CD4-positive, alpha-beta T cell (primary cell): Measurements from ENCODE around the gene OR5K3. TPM values are rescaled to one million over a fixed set of nuclear protein-coding genes. Genes with fewer than 3 reads are reported as not detected.

Experiments
- ATAC-seq: fragments of 200-7000 bp; cut with Tn5 transposase; one replicate; pipeline ENCODE4 v1.10.0; 2022; ENCODE audit warnings: mild to moderate bottlenecking; ENCODE audit not compliant: poor library complexity
- CTCF ChIA-PET: fragments of 350-600 bp; sonication (Branson Sonifier 250); formaldehyde crosslinking; loops from one replicate; lab custom pipeline; 2021; ENCODE audit warnings: antibody characterized with exemption, inconsistent platforms; lab: Charles Lee
- POLR2A ChIA-PET: fragments of 350-600 bp; sonication (Branson Sonifier 250); formaldehyde crosslinking; loops from one replicate; lab custom pipeline; 2021; ENCODE audit warnings: antibody characterized with exemption, inconsistent platforms; lab: Charles Lee
- DNase-seq, 14 experiments: peaks; one replicate each; pipeline ENCODE4 v3.0.0-alpha.2; 2013 to 2020; ENCODE audit warnings: mixed read lengths in 2 of 14
- H3K27ac ChIP-seq, 2 donors: one replicate each; pipeline versions ENCODE4 v1.5.1 to v1.7.0; 2013; ENCODE audit warnings: low read length in 2 of 2, low read depth in 1 of 2, mild to moderate bottlenecking in 1 of 2
- H3K27me3 ChIP-seq, 2 experiments: 1 replicate in 1 of 2; 2 replicates in 1 of 2; pipeline versions ENCODE4 v1.6.1 to v1.7.0; 2013; ENCODE audit warnings: low read length in 2 of 2, control low read depth in 1 of 2, mild to moderate bottlenecking in 1 of 2, moderate library complexity in 1 of 2; ENCODE audit not compliant: insufficient read depth in 2 of 2, control insufficient read depth in 1 of 2
- H3K36me3 ChIP-seq: one replicate; pipeline ENCODE4 v1.6.1; 2013; ENCODE audit warnings: low read length, control low read depth; ENCODE audit not compliant: insufficient read depth
- H3K4me1 ChIP-seq: one replicate; pipeline ENCODE4 v1.6.1; 2013; ENCODE audit warnings: low read length, control low read depth; ENCODE audit not compliant: insufficient read depth
- H3K4me3 ChIP-seq: one replicate; pipeline ENCODE4 v1.5.1; 2013; ENCODE audit warnings: mild to moderate bottlenecking, low read length, moderate library complexity
- H3K9me3 ChIP-seq, 2 experiments: 1 replicate in 1 of 2; 2 replicates in 1 of 2; pipeline versions ENCODE4 v1.6.1 to v1.7.0; 2013; ENCODE audit warnings: low read length in 2 of 2, mild to moderate bottlenecking in 2 of 2, control low read depth in 1 of 2, moderate library complexity in 1 of 2; ENCODE audit not compliant: control insufficient read depth in 1 of 2, insufficient read depth in 1 of 2
- H3K27ac Mint-ChIP-seq: one replicate; pipeline ENCODE4 v1.8.0; 2020; ENCODE audit warnings: mixed read lengths
- H3K27me3 Mint-ChIP-seq: one replicate; pipeline ENCODE4 v1.8.0; 2021; ENCODE audit warnings: mixed read lengths
- H3K36me3 Mint-ChIP-seq: one replicate; pipeline ENCODE4 v1.8.0; 2021; ENCODE audit warnings: low read depth, mixed read lengths
- H3K4me1 Mint-ChIP-seq: one replicate; pipeline ENCODE4 v1.8.0; 2021; ENCODE audit warnings: low read depth, mixed read lengths
- H3K4me3 Mint-ChIP-seq: one replicate; pipeline ENCODE4 v1.8.0; 2020; ENCODE audit warnings: mild to moderate bottlenecking, mixed read lengths
- H3K9me3 Mint-ChIP-seq: one replicate; pipeline ENCODE4 v1.8.0; 2020; ENCODE audit warnings: mixed read lengths
- intact Hi-C, 2 experiments: fragments of 100-400 bp; cut with DNase I in 1 of 2; cut with micrococcal nuclease in 1 of 2; formaldehyde crosslinking; loops; one replicate each; pipeline versions ENCODE4 v1.15.1 to v1.9.0; 2023 to 2025; cut with DNase I, micrococcal nuclease
- total RNA-seq, 174 experiments: library from RNA in 2 of 174; stranded (reverse) in 2 of 174; gene quantifications; one replicate each; pipeline ENCODE4 v1.2.3 and lab custom pipeline; 2021 to 2026
- TF ChIP-seq, protein P1 (sequence below): fragments of 200-600 bp; IDR thresholded peaks from one replicate; pipeline ENCODE4 v1.8.0; 2022; ENCODE audit warnings: antibody characterized with exemption, mild to moderate bottlenecking

The OR5K3 gene
- total RNA-seq, 2 experiments from 2014 or later = not detected

DNA sequence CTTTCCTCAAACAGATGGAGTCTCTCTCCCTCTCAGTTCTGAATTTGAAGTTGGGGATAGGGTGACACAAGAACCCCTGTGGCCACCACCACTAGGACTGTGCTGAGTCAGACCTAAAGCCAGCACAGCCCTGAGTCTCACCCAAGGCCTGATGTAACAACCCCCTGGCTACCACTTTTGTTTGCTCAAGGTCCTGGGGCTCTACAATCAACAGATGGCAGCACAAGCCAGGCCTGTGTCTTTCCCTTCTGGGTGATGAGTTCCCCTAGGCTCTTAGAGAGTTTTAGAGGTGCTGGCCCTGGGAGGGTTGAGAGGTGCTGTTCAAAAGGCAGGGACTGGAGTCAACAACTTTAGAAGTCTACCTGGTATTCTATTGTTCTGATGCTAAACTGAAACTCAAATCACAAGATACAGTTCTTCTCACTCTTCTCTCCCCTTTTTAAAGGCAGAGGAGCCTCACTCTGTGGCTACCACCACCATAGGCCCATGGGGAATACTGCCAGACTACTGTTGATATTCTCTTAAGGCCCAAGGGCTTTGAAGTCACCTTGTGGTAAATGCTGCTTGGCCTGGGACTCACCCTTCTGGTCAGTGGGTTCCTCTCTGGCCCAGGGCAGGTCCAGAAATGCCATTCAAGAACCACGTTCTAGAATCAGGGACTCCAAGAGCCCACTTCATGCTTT is 30.3 kb upstream of the OR5K3 start:
- H3K27me3 Mint-ChIP-seq = no peaks in the 10 kb centered on the region
- H3K4me3 Mint-ChIP-seq = no peak overlapping the region
- ChIA-PET POLR2A (no interaction called here), CTCF (no interaction called here)
- peaks cover 0 to 21% of the 10 kb centered on the region in 2 experiments for H3K9me3 ChIP-seq
- peak in 4 of 14 experiments; percentile 6 to 24 (median 11) for DNase-seq
- ATAC-seq = no peak
- TF ChIP-seq, protein P1, sequence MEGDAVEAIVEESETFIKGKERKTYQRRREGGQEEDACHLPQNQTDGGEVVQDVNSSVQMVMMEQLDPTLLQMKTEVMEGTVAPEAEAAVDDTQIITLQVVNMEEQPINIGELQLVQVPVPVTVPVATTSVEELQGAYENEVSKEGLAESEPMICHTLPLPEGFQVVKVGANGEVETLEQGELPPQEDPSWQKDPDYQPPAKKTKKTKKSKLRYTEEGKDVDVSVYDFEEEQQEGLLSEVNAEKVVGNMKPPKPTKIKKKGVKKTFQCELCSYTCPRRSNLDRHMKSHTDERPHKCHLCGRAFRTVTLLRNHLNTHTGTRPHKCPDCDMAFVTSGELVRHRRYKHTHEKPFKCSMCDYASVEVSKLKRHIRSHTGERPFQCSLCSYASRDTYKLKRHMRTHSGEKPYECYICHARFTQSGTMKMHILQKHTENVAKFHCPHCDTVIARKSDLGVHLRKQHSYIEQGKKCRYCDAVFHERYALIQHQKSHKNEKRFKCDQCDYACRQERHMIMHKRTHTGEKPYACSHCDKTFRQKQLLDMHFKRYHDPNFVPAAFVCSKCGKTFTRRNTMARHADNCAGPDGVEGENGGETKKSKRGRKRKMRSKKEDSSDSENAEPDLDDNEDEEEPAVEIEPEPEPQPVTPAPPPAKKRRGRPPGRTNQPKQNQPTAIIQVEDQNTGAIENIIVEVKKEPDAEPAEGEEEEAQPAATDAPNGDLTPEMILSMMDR = no peak
- intact Hi-C loops = no loop called here
- H3K36me3 Mint-ChIP-seq = no peaks in the 10 kb centered on the region
- no peaks in the 10 kb centered on the region for H3K36me3 ChIP-seq
- no peaks in the 10 kb centered on the region for H3K4me1 ChIP-seq
- no peak overlapping the region for H3K27ac ChIP-seq
- H3K27me3 ChIP-seq = no peaks in the 10 kb centered on the region
- no peak overlapping the region for H3K27ac Mint-ChIP-seq
- H3K4me3 ChIP-seq = no peak overlapping the region
- H3K9me3 Mint-ChIP-seq = peaks cover 15% of the 10 kb centered on the region
- no peaks in the 10 kb centered on the region for H3K4me1 Mint-ChIP-seq

- no peak for ATAC-seq
- Histone ChIP-seq H3K27me3 (no peaks in the 10 kb centered on the region), H3K27ac (no peak overlapping the region), H3K4me3 (no peak overlapping the region), H3K4me1 (no peaks in the 10 kb centered on the region), H3K36me3 (no peaks in the 10 kb centered on the region), H3K9me3 (peaks cover 0 to 21% of the 10 kb centered on the region in 2 experiments)
- TF ChIP-seq, protein P1 = no peak
- peaks cover 15% of the 10 kb centered on the region for H3K9me3 Mint-ChIP-seq
- no peaks in the 10 kb centered on the region for H3K4me1 Mint-ChIP-seq
- no peak overlapping the region for H3K27ac Mint-ChIP-seq
- intact Hi-C loops = no loop called here
- no peaks in the 10 kb centered on the region for H3K27me3 Mint-ChIP-seq
- no peak for DNase-seq
- POLR2A ChIA-PET = no interaction called here
- no peak overlapping the region for H3K4me3 Mint-ChIP-seq
- H3K36me3 Mint-ChIP-seq = no peaks in the 10 kb centered on the region
- CTCF ChIA-PET = no interaction called here
Observed at GRCh38 chr3:98360681-98361080, 29.8 kb upstream of the OR5K3 start.

GRCh38 chr3:98361289-98361688 is 29.2 kb upstream of the OR5K3 start:
- H3K36me3 Mint-ChIP-seq = no peaks in the 10 kb centered on the region
- ATAC-seq = no peak
- H3K9me3 Mint-ChIP-seq = peaks cover 18% of the 10 kb centered on the region
- Histone ChIP-seq H3K27ac (no peak overlapping the region), H3K4me1 (no peaks in the 10 kb centered on the region), H3K9me3 (peaks cover 0 to 21% of the 10 kb centered on the region in 2 experiments), H3K36me3 (no peaks in the 10 kb centered on the region), H3K27me3 (no peaks in the 10 kb centered on the region), H3K4me3 (no peak overlapping the region)
- POLR2A ChIA-PET = no interaction called here
- no peak overlapping the region for H3K27ac Mint-ChIP-seq
- H3K4me1 Mint-ChIP-seq = no peaks in the 10 kb centered on the region
- intact Hi-C loops = no loop called here
- no peak overlapping the region for H3K4me3 Mint-ChIP-seq
- H3K27me3 Mint-ChIP-seq = no peaks in the 10 kb centered on the region
- TF ChIP-seq, protein P1 = no peak
- no peak for DNase-seq
- CTCF ChIA-PET = no interaction called here
